ENCODE data around the gene SERGEF.

DNA sequence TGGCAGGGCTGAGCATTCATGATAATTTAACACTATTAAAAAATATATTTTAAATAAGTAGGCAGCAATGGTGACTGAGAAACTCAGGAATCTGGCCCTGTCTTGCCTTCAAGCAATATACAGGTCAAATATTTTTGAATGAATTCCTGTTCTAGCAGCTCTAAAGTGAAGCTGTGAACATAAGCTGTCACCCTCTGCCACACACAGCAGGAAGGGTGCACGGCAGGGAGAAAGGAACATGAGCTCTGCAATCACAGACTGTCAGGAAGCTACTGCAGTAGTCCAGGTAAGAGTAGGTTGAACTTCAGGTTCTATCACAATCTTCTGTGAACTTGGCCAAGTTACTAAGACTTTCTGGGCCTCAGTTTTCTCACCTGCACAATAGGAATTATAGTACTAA is 114.8 kb downstream of the SERGEF start:
- TF ChIP-seq, protein P1, sequence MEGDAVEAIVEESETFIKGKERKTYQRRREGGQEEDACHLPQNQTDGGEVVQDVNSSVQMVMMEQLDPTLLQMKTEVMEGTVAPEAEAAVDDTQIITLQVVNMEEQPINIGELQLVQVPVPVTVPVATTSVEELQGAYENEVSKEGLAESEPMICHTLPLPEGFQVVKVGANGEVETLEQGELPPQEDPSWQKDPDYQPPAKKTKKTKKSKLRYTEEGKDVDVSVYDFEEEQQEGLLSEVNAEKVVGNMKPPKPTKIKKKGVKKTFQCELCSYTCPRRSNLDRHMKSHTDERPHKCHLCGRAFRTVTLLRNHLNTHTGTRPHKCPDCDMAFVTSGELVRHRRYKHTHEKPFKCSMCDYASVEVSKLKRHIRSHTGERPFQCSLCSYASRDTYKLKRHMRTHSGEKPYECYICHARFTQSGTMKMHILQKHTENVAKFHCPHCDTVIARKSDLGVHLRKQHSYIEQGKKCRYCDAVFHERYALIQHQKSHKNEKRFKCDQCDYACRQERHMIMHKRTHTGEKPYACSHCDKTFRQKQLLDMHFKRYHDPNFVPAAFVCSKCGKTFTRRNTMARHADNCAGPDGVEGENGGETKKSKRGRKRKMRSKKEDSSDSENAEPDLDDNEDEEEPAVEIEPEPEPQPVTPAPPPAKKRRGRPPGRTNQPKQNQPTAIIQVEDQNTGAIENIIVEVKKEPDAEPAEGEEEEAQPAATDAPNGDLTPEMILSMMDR (IDR thresholded peaks at IDR 0.05; ENCODE audit: insufficient read depth, low read depth, low read length): no peak
- TF ChIP-seq EZH2 (IDR thresholded peaks at IDR 0.05; ENCODE audit: insufficient read depth, low read length): no peak

Data from astrocyte (in vitro differentiated cells and primary cell).